ENCODE measurements around the gene DAZAP1.

DAZAP1 gene

GRCh38 chr19:1406774-1407527 lies 435 bp upstream of the DAZAP1 start:
- TF ChIP-seq GATA2 (IDR thresholded peaks at IDR 0.05; ENCODE audit: low read depth, low read length) (no peak; the same call in 1 of the 2 replicates), GATA3 (IDR thresholded peaks at IDR 0.05; ENCODE audit: low read depth, low read length) (no peak)

- TF ChIP-seq GATA3 (IDR thresholded peaks at IDR 0.05; ENCODE audit: low read depth, low read length) (no peak), GATA2 (IDR thresholded peaks at IDR 0.05; ENCODE audit: low read depth, low read length) (no peak)
These were observed 1.2 kb downstream of the DAZAP1 start for GRCh38 chr19:1408300-1409203.

GRCh38 chr19:1409204-1410005 lies 2.0 kb downstream of the DAZAP1 start:
- TF ChIP-seq GATA3 (IDR thresholded peaks at IDR 0.05; ENCODE audit: low read depth, low read length) = no peak
- TF ChIP-seq GATA2 (IDR thresholded peaks at IDR 0.05; ENCODE audit: low read depth, low read length) = no peak

GRCh38 chr19:1410136-1410786 lies 2.9 kb downstream of the DAZAP1 start:
- no peak for TF ChIP-seq GATA2 (IDR thresholded peaks at IDR 0.05; ENCODE audit: low read depth, low read length)
- TF ChIP-seq GATA3 (IDR thresholded peaks at IDR 0.05; ENCODE audit: low read depth, low read length) = no peak

- TF ChIP-seq GATA3 (IDR thresholded peaks at IDR 0.05; ENCODE audit: low read depth, low read length) (no peak), GATA2 (IDR thresholded peaks at IDR 0.05; ENCODE audit: low read depth, low read length) (no peak)
These were observed 3.4 kb downstream of the DAZAP1 start for GRCh38 chr19:1410789-1411188.

GRCh38 chr19:1411255-1412191 lies 4.1 kb downstream of the DAZAP1 start:
- TF ChIP-seq GATA2 (IDR thresholded peaks at IDR 0.05; ENCODE audit: low read depth, low read length) = no peak
- no peak for TF ChIP-seq GATA3 (IDR thresholded peaks at IDR 0.05; ENCODE audit: low read depth, low read length)

- TF ChIP-seq GATA3 (IDR thresholded peaks at IDR 0.05; ENCODE audit: low read depth, low read length) (no peak), GATA2 (IDR thresholded peaks at IDR 0.05; ENCODE audit: low read depth, low read length) (no peak)
These were observed 5.0 kb downstream of the DAZAP1 start for GRCh38 chr19:1412323-1412923.

GRCh38 chr19:1412995-1413800 lies 5.8 kb downstream of the DAZAP1 start:
- TF ChIP-seq GATA2 (IDR thresholded peaks at IDR 0.05; ENCODE audit: low read depth, low read length) = no peak
- no peak for TF ChIP-seq GATA3 (IDR thresholded peaks at IDR 0.05; ENCODE audit: low read depth, low read length)

GRCh38 chr19:1416014-1416841 lies 8.8 kb downstream of the DAZAP1 start:
- TF ChIP-seq GATA3 (IDR thresholded peaks at IDR 0.05; ENCODE audit: low read depth, low read length) (no peak), GATA2 (IDR thresholded peaks at IDR 0.05; ENCODE audit: low read depth, low read length) (no peak)

- TF ChIP-seq GATA3 (IDR thresholded peaks at IDR 0.05; ENCODE audit: low read depth, low read length) (no peak), GATA2 (IDR thresholded peaks at IDR 0.05; ENCODE audit: low read depth, low read length) (no peak)
These were observed 9.8 kb downstream of the DAZAP1 start for GRCh38 chr19:1417145-1417544.
